Liver (tissue), 9 donors: ENCODE data around the gene SMS. TPM values are rescaled to one million over a fixed set of nuclear protein-coding genes. Genes with fewer than 3 reads are reported as not detected.

Source experiments
- DNase-seq: peaks from one replicate; pipeline ENCODE4 v3.0.0-alpha.2; 2017; ENCODE audit warnings: low spot score
- H3K27ac ChIP-seq, 2 donors: one replicate each; pipeline ENCODE4 v1.7.0; 2013; ENCODE audit warnings: inconsistent platforms in 2 of 2, low read length in 2 of 2, control low read depth in 1 of 2, low read depth in 1 of 2, mild to moderate bottlenecking in 1 of 2
- H3K27me3 ChIP-seq, 4 donors: one replicate each; pipeline versions ENCODE4 v1.6.1 to v1.7.0; 2013; ENCODE audit warnings: low read length in 3 of 4, inconsistent platforms in 1 of 4, mild to moderate bottlenecking in 1 of 4, moderate library complexity in 1 of 4; ENCODE audit not compliant: control insufficient read depth in 4 of 4, insufficient read depth in 4 of 4
- H3K36me3 ChIP-seq, 4 donors: one replicate each; pipeline versions ENCODE4 v1.6.1 to v1.7.0; 2013; ENCODE audit warnings: low read length in 3 of 4, mild to moderate bottlenecking in 3 of 4, low read depth in 1 of 4, moderate library complexity in 1 of 4; ENCODE audit not compliant: control insufficient read depth in 4 of 4, insufficient read depth in 3 of 4
- H3K4me1 ChIP-seq, 4 donors: one replicate each; pipeline versions ENCODE4 v1.6.1 to v1.7.0; 2013; ENCODE audit warnings: low read length in 3 of 4, mild to moderate bottlenecking in 3 of 4, moderate library complexity in 1 of 4; ENCODE audit not compliant: control insufficient read depth in 4 of 4, insufficient read depth in 4 of 4
- H3K4me3 ChIP-seq, 3 donors: one replicate each; pipeline versions ENCODE4 v1.6.1 to v1.7.0; 2013; ENCODE audit warnings: low read length in 3 of 3, control low read depth in 1 of 3, low read depth in 1 of 3, mild to moderate bottlenecking in 1 of 3
- H3K9ac ChIP-seq, 2 donors: one replicate each; pipeline ENCODE4 v1.7.0; 2013; ENCODE audit warnings: low read length in 2 of 2, mild to moderate bottlenecking in 2 of 2, moderate library complexity in 2 of 2, control low read depth in 1 of 2, low read depth in 1 of 2
- H3K9me3 ChIP-seq, 4 donors: one replicate each; pipeline versions ENCODE4 v1.6.1 to v1.7.0; 2013; ENCODE audit warnings: low read length in 3 of 4; ENCODE audit not compliant: control insufficient read depth in 4 of 4
- ATF3 ChIP-seq: IDR thresholded peaks from 2 replicates; pipeline ENCODE4 v1.6.1; 2016; ENCODE audit warnings: antibody characterized with exemption
- CTCF ChIP-seq: fragments of 150-350 bp; IDR thresholded peaks from 2 replicates; pipeline ENCODE4 v1.5.1; 2017; ENCODE audit warnings: improper control_type of control experiment, low read depth, low read length; ENCODE audit not compliant: missing input control
- EGR1 ChIP-seq, 2 donors: IDR thresholded peaks; 2 replicates each; pipeline ENCODE4 v1.6.1; 2016 to 2018; ENCODE audit warnings: antibody characterized with exemption in 2 of 2, low read depth in 2 of 2
- FOXA1 ChIP-seq: IDR thresholded peaks from 2 replicates; pipeline ENCODE4 v1.6.1; 2016; ENCODE audit warnings: antibody characterized with exemption
- FOXA2 ChIP-seq: IDR thresholded peaks from 2 replicates; pipeline ENCODE4 v1.6.1; 2016; ENCODE audit warnings: antibody characterized with exemption
- GABPA ChIP-seq, 2 donors: IDR thresholded peaks in 1 of 2; conservative IDR thresholded peaks in 1 of 2; 2 replicates each; pipeline ENCODE4 v1.6.1; 2016; ENCODE audit warnings: antibody characterized with exemption in 2 of 2, mild to moderate bottlenecking in 1 of 2, moderate library complexity in 1 of 2
- HNF4A ChIP-seq, 2 donors: conservative IDR thresholded peaks; 2 replicates each; pipeline ENCODE4 v1.6.1; 2016; ENCODE audit warnings: antibody characterized with exemption in 2 of 2, mild to moderate bottlenecking in 2 of 2
- HNF4G ChIP-seq: IDR thresholded peaks from 2 replicates; pipeline ENCODE4 v1.6.1; 2016; ENCODE audit warnings: antibody characterized with exemption
- JUND ChIP-seq, 2 donors: IDR thresholded peaks; 2 replicates each; pipeline ENCODE4 v1.6.1; 2016; ENCODE audit warnings: antibody characterized with exemption in 2 of 2
- MAX ChIP-seq: IDR thresholded peaks from 2 replicates; pipeline ENCODE4 v1.6.1; 2016; ENCODE audit warnings: antibody characterized with exemption
- NR2F2 ChIP-seq: IDR thresholded peaks from 2 replicates; pipeline ENCODE4 v1.6.1; 2016; ENCODE audit warnings: antibody characterized with exemption
- RAD21 ChIP-seq, 2 donors: IDR thresholded peaks; 2 replicates each; pipeline ENCODE4 v1.6.1; 2016; ENCODE audit warnings: antibody characterized with exemption in 2 of 2, mild to moderate bottlenecking in 2 of 2
- REST ChIP-seq: IDR thresholded peaks from 2 replicates; pipeline ENCODE4 v1.6.1; 2016; ENCODE audit warnings: antibody characterized with exemption, mild to moderate bottlenecking
- RXRA ChIP-seq, 2 donors: IDR thresholded peaks; 2 replicates each; pipeline ENCODE4 v1.6.1; 2017 to 2018; ENCODE audit warnings: antibody characterized with exemption in 2 of 2, mild to moderate bottlenecking in 1 of 2
- SP1 ChIP-seq: IDR thresholded peaks from 2 replicates; pipeline ENCODE4 v1.6.1; 2018; ENCODE audit warnings: antibody characterized with exemption, mild to moderate bottlenecking
- TAF1 ChIP-seq: conservative IDR thresholded peaks from 2 replicates; pipeline ENCODE4 v1.6.1; 2016; ENCODE audit warnings: antibody characterized with exemption, mild to moderate bottlenecking
- YY1 ChIP-seq: IDR thresholded peaks from 2 replicates; pipeline ENCODE4 v1.6.1; 2016; ENCODE audit warnings: antibody characterized with exemption, mild to moderate bottlenecking
- ZBTB33 ChIP-seq: IDR thresholded peaks from 2 replicates; pipeline ENCODE4 v1.6.1; 2016; ENCODE audit warnings: antibody characterized with exemption
- WGBS: extraction: QIAGEN DNeasy Blood & Tissue Kit; methylation state at CpG from one replicate; pipeline ENCODE4 v1.1.7; 2013; 5-methylcytosine and 5-hydroxymethylcytosine counted together
- polyA plus RNA-seq, 2 donors: library from polyadenylated mRNA; stranded (reverse) in 1 of 2; unstranded in 1 of 2; fragments of 200-250 nt in 1 of 2; fragments of >200 nt in 1 of 2; fragmentation: Nextera tagmentation in 1 of 2; extraction: Ambion mirVana in 1 of 2; gene quantifications; one replicate each; pipeline versions ENCODE4 v1.2.1 to v1.2.3, GENCODE V29; 2013 to 2015
- total RNA-seq, 2 donors: library from RNA; depleted of rRNA; stranded (reverse); fragments of >200 nt; gene quantifications; one replicate each; pipeline ENCODE4 v1.2.3, GENCODE V29; 2014
- donor health status: healthy.
- donor health status: healthy.
- donor health status: healthy.
- donor health status: healthy.
- donor health status: healthy.

SMS gene
- total and polyA plus RNA-seq, 4 donors: 13.9 to 41.0 (median 17.8) TPM

GRCh38 chrX:21905953-21906352, 34.6 kb upstream of the SMS start (continued):
- no peak for TF ChIP-seq MAX
- TF ChIP-seq HNF4A (conservative IDR thresholded peaks at IDR 0.05): no peak
- TF ChIP-seq JUND (IDR thresholded peaks at IDR 0.05): no peak
- TF ChIP-seq TAF1: no peak
- no peak for TF ChIP-seq FOXA1
- no peak for TF ChIP-seq FOXA2
- no peak for TF ChIP-seq RAD21 (IDR thresholded peaks at IDR 0.05)
- no peak for TF ChIP-seq NR2F2
- TF ChIP-seq ATF3: no peak
- TF ChIP-seq RXRA (IDR thresholded peaks at IDR 0.05): no peak

- Histone ChIP-seq H3K9me3 (no peaks in the 10 kb centered on the region), H3K9ac (no peak overlapping the region), H3K4me1 (no peaks in the 10 kb centered on the region), H3K36me3 (peaks cover 0 to 3% (median under 1%) of the 10 kb centered on the region in 4 donors), H3K27ac (no peak overlapping the region), H3K27me3 (no peaks in the 10 kb centered on the region), H3K4me3 (no peak overlapping the region)
- TF ChIP-seq GABPA (IDR thresholded peaks at IDR 0.05 in 1 of 2, conservative IDR thresholded peaks at IDR 0.05 in 1 of 2) (no peak), EGR1 (IDR thresholded peaks at IDR 0.05; ENCODE audit: low read depth in 2 of 2) (no peak), MAX (no peak), FOXA1 (no peak), HNF4A (conservative IDR thresholded peaks at IDR 0.05) (no peak), FOXA2 (no peak), YY1 (no peak), NR2F2 (no peak), SP1 (no peak), REST (no peak), RXRA (IDR thresholded peaks at IDR 0.05) (no peak), ZBTB33 (no peak), ATF3 (no peak), RAD21 (IDR thresholded peaks at IDR 0.05) (no peak), CTCF (no peak), TAF1 (no peak), JUND (IDR thresholded peaks at IDR 0.05) (no peak), HNF4G (no peak)
- no peak for DNase-seq
- WGBS: 83% methylated on average over 1 of the region's 1 CpG
Observed at GRCh38 chrX:21907260-21907659, 33.2 kb upstream of the SMS start.
